Hematopoietic multipotent progenitor cell treated with erythropoietin and hydrocortisone succinate and interleukin-3 and kit ligand, for 4 days (in vitro differentiated cells): Measurements from ENCODE around the gene SIGLEC8.
"Not testable (repeated sequence)": the region's sequence is repeated elsewhere in the genome, so short reads cannot be mapped to it uniquely, and the experiment has no call there.

ENCODE experiments used
- DNase-seq: peaks from one replicate; pipeline ENCODE4 v3.0.0-alpha.2; 2015

The SIGLEC8 gene

GRCh38 chr19:51472607-51473006, 14.4 kb upstream of the SIGLEC8 start:
- no peak for DNase-seq

- DNase-seq, result no peak
Measured at GRCh38 chr19:51471527-51471926, 13.3 kb upstream of the SIGLEC8 start.

GRCh38 chr19:51470966-51471365, 12.7 kb upstream of the SIGLEC8 start:
- peak; percentile 86 for DNase-seq

- DNase-seq, result no peak
Measured at GRCh38 chr19:51469629-51470028, 11.4 kb upstream of the SIGLEC8 start.

- no peak for DNase-seq
Measured at GRCh38 chr19:51469162-51469561, 10.9 kb upstream of the SIGLEC8 start.

GRCh38 chr19:51468545-51468920, 10.3 kb upstream of the SIGLEC8 start:
- no peak for DNase-seq

- DNase-seq, result peak; percentile 80
Measured at GRCh38 chr19:51467864-51468544, 9.8 kb upstream of the SIGLEC8 start.

GRCh38 chr19:51466723-51467122, 8.5 kb upstream of the SIGLEC8 start:
- no peak for DNase-seq

GRCh38 chr19:51463976-51464581, 5.8 kb upstream of the SIGLEC8 start:
- not testable (repeated sequence) for DNase-seq

- no peak for DNase-seq
Measured at GRCh38 chr19:51462681-51463080, 4.4 kb upstream of the SIGLEC8 start.

- DNase-seq, result no peak
Measured at GRCh38 chr19:51462276-51462675, 4.0 kb upstream of the SIGLEC8 start.

GRCh38 chr19:51461723-51462161, 3.5 kb upstream of the SIGLEC8 start:
- DNase-seq, result peak; percentile 87

GRCh38 chr19:51460164-51460992, 2.1 kb upstream of the SIGLEC8 start:
- DNase-seq, result peak; percentile 90

GRCh38 chr19:51458899-51459505, 748 bp upstream of the SIGLEC8 start:
- peak; percentile 84 for DNase-seq

- no peak for DNase-seq
Measured at GRCh38 chr19:51457351-51458013, 772 bp downstream of the SIGLEC8 start.

GRCh38 chr19:51456541-51457290, 1.5 kb downstream of the SIGLEC8 start:
- DNase-seq, result no peak

GRCh38 chr19:51450730-51451307, 7.4 kb downstream of the SIGLEC8 start:
- DNase-seq, result no peak

GRCh38 chr19:51448411-51449016, 9.7 kb downstream of the SIGLEC8 start:
- DNase-seq, result peak; percentile 82

GRCh38 chr19:51448011-51448410, 10.2 kb downstream of the SIGLEC8 start:
- DNase-seq, result no peak

- not testable (repeated sequence) for DNase-seq
Measured at GRCh38 chr19:51447510-51447909, 10.7 kb downstream of the SIGLEC8 start.
